Activated CD4-positive, alpha-beta T cell treated with anti-CD3 and anti-CD28 coated beads, Interleukin-2, Interleukin-4, amounts not matched to agents 100 ng/mL and 50 ng/mL, durations not matched to agents 16 hours and 8 hours (primary cell): ENCODE data around the gene RRAS2.

Source experiments
- DNase-seq: peaks from one replicate; pipeline ENCODE4 v3.0.0-alpha.2; 2020; ENCODE audit warnings: low spot score

The RRAS2 gene

DNA sequence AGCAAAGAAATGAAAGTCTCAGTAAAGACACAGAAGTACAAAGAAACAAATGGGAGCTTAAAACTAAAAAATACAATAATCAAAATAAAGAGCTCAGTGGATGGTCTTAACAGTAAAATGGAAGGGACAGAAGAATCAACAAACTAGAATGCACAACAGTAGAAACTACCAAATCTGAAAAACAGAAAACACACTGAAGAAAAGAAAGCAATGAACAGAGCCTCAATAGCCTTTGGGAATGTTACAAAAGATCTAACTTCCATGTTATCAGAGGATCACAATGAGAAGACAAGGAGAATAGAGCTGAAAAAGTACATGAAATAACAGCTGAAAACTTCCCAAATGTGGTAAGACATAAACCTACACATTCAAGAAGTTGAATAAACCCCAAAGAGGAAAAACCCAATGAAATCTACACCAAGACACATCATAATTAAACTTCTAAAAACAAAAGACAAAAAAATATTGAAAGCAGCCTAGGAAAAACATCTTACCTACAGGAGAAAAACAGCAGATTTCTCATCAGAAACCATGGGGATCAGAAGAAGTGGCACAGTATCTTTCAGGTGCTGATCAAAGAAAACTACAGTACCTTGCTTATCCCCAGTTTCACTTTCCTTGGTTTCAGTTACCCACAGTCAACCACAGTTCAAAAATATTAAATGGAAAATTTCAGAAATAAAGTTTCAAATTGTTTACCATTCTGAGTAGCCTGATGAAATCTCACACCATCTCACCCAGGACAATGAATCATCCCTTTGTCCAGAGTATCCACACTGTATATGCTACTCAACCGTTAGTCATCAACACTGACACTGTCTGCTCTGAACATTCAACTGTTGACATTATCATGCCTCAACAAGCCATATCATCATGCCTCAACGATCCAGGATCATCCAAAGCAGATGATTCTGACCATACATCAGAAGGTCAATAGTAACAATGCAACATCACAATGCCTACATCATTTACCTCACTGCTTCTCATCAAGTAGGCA, 22.2 kb downstream of the RRAS2 start:
- DNase-seq: peak; percentile 63

DNA sequence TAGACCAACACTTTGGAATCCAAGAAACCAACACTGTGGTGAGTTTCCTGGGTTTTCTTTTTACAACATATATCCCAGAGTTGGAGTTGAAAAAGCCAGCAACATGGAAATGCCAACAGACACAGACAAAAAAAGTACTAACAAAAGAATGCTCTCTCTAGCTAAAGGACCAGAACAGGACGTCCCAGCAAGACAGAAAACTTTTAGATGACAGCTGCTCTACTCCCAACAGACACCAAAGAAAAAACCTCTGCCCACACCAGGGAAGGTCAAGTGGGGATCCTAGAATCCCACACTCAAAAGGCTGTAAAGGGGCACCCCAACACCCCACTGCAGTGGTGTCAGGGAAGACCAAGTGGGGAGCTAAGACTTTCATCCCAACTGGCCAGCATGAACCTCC, 23.3 kb downstream of the RRAS2 start:
- DNase-seq: no peak

DNA sequence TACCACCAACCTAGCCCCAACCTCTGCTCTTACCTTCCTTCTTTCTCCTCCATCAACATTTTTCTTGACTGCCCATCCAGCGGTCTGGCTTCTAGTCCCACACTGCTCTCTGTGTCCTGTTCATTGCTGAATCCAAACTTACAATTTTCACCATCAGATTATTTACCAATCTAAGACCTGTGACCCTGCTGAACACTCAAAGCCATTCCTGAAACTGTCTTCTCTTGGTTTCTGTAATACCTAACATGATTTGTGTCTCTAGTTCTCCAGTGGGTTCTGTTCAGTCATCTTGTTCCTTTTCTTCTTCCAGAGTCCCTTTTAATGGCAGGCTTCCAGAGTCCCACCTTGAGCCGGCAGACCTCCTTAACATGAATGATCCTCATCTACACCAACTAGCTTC, 24.1 kb downstream of the RRAS2 start:
- no peak for DNase-seq

DNA sequence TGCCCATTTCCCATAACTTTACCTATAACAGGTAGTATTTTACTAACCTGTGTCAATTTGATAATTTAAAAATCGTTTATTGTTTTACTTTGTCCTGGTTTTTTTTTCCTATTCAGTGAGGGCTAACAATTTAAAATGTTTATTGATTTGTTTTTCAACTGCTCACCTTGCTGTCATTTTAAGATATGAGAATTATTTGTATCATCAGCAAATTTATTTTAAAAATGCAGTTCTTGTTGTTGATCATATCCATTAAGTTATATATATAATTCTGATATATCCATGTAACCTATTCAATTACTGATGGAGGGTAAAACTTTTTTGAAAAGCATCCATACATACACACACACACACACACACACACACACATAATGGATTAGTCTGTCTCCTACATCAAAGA, 24.8 kb downstream of the RRAS2 start:
- no peak for DNase-seq

DNA sequence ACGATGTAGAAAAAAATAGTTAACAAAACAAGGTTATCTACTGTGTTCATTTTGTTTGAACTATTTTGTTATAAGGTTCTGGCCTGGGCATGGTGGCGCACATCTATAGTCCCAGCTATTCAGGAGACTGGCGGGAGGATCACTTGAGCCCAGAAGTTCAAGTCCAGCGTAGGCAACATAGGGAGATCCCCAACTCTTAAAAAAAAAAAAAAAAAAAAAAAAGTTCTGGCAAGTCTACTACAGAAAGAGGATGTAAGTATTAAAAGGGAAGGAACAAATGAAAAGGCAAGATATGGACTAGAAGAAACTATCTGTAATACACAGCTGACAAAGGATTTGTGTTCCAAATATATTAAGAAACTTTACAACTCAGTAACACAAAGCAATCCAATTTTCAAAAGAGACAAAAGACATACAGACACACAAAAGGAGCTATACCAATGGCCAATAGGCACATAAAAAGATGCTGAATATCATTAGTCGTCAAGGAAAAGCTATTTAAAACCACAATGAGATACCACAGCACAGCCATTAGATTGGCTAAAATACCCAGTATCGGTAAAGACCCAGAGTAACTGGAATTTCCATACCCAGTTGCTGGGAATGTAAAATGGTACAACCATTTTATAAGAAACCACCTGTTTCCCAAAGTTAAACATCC, 27.4 kb downstream of the RRAS2 start:
- no peak for DNase-seq

DNA sequence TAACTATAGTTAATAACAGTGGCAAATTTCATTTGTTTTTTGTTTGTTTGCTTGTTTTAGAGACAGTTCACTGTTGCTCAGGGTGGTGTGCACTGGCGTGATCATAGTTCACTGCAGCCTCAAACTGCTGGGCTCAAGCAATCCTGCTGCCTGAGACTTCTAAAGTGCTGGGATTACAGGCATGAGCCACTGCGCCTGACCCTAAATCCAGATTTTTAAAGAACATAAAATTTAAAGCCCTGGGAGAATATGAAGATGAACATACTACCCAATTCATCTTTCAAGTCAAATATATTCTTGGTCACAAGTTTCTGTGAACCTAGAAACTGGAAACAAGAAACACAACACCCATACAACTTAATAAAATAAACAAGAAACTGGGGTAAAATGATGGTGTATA, 28.1 kb downstream of the RRAS2 start:
- no peak for DNase-seq

DNA sequence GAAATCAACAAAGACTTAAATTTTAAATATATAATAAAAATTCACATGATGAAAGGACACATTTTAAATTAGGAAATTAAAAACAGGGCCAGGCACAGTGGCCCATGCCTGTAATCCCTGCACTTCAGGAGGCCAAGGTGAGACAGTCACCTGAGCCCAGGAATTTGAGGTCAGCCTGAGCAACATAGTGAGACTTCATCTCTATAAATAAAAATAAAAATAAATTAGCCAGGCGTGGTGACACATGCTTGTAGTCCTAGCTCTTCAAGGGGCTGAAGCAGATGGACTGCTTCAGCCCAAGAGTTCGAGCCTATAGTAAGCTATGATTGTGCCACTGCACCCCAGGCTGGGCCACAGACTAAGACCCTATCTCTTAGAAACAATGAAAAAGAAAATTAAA, 29.3 kb downstream of the RRAS2 start:
- no peak for DNase-seq

DNA sequence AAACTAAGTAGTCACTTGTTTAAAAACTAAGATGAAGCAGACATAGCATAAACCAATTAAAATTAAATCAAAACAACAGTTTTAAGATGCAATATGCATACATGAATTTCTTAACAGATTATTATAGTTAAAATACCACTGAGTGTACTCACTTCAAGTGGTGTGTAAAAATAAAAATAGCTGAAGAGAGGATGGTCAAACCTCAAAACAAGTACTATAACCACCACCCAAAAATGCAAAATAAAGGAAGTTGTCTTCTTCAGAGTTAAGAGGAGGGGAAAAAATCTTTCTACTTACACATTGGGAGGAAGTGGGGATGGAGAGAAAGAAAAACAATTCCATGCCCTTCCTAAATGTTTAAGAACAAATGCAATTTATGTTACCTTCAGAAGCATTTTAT, 31.9 kb downstream of the RRAS2 start:
- no peak for DNase-seq

DNA sequence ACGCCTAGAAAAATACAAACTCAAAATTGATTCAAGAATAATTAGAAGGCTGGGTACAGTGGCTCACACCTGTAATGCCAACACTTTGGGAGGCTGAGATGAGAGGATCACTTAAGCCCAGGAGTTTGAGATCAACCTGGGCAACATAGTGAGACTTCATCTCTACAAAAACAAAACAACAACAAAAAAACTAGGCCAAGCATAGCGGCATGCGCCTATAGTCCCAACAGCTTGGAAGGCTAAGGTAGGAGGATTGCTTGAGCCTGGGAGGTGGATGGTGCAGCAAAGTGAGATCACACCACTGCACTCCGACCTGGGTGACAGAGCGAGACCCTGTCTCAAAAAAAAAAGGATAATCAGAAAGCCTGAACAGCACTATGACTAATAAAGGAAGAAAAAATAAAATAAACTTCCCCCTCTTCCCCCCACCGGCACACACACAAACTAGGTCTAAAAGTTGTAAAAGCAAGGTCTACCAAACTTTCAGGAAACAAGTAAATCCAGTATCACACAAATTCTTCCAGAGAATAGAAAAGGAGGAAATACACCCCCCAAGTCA, 35.8 kb downstream of the RRAS2 start:
- no peak for DNase-seq

DNA sequence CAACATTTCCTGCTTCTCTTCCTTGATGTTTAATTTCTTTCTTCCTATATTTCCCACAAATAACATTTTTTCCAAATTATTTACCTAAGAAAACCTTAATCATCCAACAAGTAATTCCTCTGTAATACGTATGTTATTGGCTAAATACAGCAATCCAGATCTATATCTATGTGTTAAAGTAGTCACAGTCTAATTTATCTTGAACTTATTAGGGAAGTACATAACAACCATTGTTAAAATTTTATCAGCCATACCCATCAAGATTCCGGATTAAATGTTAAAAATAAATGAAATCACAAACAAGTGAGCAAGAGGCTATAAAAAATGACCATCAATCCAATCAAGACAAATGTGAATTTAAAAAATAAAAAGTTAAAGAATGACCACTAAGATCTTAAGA, 36.5 kb downstream of the RRAS2 start:
- DNase-seq: no peak

DNA sequence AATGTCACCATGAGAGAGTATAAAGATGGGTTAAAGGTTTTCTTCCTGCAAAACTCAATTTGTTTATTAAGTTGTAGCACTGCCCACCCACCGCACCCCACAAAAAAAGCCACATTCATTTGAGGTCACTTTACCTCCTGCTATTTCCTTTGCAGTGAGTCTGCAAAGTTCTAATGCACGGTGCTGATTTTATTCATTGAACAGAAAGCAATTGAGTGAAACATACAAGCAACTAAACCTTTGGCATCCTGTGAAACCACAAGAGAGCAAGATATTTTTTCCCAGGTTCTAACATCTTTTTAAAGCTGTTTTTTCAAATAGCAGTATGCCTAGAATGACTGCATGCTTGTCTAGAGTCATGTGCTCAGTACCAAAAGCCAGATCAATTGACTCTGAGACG, 39.0 kb downstream of the RRAS2 start:
- peak; percentile 67 for DNase-seq

DNA sequence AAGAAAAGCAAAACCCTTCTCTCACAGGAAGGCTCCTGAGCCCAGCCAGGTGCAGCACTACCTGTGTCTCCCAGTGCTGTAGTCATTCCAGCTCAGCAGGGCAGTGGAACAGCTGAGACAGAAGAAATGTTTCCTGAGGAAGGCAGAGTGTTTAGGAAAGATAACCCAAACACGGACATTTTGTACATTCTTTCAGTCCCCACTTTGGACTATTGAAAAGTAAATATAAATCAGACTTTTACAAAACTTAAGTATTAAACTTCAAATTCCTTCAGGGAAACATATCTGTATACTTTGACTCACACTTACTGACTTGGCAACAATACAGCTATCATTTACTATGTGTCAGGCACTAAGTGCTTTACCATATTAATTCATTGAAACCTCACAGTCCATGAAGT, 40.4 kb downstream of the RRAS2 start:
- DNase-seq: no peak

DNA sequence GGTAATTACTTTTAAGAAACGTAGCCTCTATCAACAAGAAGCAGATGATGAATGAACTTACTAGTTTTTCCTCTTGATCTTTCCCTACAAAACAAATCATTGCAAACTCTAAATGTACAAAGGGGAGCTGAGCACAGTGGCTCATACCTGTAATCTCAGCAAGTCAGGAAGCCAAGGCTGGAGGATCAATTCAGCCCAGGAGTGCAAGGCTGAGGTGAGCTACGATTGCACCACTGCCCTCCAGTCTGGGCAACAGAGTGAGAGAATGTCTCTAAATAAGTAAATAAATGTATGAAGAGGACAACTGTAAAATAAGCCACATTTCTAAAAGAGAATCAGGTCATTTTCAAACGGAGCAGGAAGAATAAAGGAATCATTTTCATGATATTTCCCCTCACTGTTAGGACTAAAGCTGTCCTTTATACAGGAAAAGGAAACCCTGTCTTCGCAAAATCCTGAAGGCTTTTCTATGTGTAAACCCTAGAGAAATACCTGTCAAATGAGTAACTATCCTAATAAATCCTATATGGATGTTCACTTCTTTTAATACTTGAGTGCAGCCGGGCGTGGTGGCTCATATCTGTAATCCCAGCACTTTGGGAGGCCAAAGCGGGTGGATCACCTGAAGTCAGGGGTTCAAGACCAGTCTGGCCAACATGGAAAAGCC, 41.2 kb downstream of the RRAS2 start:
- no peak for DNase-seq

DNA sequence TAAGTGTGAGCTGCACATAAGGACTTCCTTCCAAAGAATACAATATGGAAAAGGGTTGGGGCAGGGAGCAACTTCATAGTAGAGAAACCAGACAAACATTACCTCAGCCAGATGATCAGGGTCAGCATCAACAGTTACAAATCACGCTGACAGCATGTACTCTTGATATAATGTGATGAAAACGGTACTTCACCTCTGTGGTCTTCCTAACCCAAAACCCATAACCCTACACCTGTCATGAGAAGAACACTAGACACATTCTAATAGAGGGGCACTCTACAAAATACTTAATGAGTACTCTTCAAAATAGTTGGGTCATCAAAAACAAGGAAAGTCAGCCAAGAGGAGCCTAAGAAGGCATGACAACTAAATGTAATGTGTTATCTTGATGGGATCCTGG, 43.9 kb downstream of the RRAS2 start:
- no peak for DNase-seq

DNA sequence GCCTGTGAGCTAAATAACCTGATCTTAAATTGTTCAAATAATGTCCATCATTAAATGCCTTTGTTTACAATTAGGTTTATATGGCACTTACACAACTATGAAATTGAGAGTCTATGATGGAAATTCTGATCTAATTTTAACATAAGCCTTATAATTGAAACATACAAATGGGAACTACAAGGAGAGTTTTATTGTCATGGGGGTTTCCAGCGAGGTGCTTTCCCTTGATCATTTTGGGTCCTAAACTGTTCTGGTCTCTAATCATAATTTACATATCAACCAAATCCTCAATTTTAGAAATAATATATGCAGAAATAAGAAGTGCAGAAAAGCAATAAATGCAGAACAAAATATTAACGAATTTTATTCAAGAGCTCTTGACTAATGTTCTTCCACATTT, 44.9 kb downstream of the RRAS2 start:
- DNase-seq: no peak

DNA sequence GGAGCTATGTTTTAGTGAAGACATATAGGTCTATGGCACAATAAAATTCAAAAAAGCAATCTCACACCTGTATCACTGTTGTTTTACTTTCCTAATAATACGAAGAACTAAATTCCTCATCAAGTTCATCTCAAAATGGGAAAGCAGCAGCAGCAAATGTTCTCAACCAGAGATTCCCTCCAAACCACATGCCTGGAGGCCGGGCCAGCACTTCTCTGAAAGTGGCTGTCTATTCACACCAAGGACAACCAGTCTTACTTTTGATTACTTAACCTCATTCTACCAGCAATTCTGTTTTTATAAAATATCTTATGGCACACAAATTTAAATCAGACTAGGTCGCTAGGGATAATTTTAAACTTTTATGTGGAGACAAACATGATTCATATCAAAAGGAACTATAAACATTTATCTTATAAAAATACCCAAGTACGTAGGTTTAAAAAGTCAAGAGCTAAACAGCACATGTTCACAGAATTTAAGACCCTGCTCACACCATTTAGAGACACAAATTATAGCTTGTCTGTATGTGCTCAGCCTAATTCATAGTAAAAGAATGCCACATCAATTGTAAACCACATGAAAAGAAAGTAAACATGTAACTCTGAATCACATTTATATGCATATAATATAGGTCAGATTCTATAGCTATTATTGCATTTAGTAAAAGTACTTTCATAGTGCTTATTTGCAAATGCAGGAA, 46.1 kb downstream of the RRAS2 start:
- DNase-seq: no peak

DNA sequence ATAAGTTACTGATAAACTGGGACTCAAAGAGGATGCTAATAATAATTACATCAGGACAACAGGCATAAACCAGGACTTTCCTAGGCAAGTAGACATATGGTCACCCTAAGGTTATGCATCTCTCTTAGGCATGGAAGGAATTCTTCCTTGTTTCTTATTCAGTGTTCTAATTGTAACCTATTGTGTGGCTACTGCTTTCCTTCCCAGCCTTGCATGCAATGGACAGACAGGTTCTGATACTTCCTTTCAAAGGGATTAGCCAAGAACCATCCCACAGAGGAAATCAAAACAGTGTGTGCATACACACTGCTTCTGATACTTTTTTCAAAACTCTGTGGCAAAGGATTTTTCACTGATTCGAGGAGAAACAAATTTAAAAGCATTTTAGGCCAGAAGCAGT, 48.3 kb downstream of the RRAS2 start:
- DNase-seq: no peak

DNA sequence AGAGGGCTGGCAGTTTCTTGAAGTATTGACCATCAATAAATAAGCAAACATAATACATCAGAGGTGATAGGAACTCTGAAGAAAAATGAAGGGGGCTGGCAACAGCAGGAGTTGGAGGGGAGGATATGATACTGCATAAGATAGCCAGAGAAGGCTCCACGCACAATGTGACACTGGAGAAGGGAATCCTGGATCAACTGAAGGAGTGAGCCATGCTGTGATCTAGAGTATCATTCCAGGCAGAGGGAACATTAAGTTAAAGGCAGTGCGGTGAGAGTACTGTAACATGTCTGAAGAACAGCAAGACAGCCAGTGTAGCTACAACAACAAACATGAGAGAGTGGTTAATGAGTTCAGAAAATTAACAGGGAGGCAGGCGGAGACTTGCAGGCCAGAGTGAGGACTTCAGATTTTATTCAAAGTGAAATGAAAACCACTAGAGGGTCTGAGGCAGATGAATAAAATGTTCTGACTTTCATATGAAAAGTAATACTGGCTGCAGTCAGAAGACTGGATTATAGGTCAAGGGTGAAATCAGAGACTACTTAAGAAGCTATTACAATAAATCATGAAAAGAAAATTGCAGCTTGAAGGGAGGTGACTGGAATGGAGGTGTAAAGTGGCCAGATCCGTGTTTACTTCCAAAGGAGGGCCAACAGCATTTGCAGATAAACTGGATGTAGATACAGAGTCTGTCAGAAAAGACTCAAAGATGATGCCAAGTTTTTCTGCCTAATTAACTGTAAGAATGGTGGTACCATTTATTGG, 49.4 kb downstream of the RRAS2 start:
- no peak for DNase-seq

DNA sequence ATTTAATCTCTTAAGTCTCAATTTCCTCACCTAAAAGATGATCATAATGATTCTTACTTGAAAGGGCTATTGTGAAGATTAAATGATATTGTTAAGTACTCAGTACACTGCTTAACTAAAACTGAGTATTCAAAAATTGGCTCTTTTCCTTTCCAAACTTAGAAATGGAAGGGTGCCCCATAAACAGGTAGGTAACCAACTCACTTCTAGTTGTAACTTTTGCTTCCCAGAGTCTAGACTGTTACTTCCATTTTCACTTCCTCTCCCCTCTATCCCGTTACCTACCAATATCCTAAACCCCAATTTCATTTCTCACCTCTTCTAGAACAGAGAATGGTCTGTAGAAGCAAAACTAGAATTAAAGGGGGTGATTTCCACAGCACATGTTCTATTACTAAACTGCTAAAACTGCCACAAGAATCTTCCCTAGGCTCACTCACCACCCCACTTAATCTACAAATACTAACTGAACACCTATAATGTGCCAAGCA, 50.0 kb downstream of the RRAS2 start:
- DNase-seq: no peak

DNA sequence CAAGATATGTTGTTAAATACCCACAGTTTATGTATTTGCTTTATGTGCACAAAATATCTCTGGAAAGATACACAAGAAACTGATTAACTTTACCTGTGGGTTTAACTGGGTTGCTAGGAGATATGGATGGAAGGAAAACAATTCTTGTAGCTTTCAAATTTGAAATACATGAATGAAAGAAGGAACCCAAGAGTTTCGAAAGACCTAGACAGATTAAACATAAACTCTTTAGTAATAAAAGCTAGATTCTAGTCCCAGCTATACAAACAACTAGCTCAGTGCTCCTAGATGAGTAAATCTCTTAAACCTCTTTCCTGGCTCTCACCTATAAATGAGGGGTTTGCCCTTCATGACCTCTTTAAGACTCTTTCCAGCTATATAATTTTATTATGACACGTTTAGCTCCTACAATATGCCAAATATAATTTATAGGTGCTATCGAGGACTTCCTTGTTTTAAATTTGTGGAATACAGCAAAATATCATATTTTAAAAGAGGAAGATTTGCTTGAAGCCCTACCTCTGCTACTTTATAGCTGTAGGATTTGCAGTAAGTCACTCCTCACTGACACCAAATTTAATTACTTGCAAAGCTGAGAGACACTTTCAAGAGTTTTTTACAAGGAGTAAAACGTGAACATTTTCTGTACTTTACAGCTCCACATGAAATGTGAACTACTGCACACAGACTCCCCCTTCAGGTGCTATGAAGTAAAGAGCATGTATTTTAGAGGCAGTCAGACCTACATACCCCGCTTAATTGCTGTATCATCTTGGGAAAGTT, 50.7 kb downstream of the RRAS2 start:
- peak; percentile 43 for DNase-seq
